Mammary epithelial cell (primary cell): ENCODE measurements around the gene PTPN11.

Experiments
- CTCF ChIP-seq, 2 donors: IDR thresholded peaks in 1 of 2; conservative IDR thresholded peaks in 1 of 2; 2 replicates each; pipeline ENCODE4 v1.5.1; 2011 to 2012; ENCODE audit warnings: inconsistent platforms in 2 of 2, low read length in 2 of 2, mild to moderate bottlenecking in 2 of 2, control low read depth in 1 of 2, low read depth in 1 of 2; ENCODE audit not compliant: insufficient read depth in 1 of 2; ENCODE audit errors: extremely low read depth in 1 of 2
- EZH2 ChIP-seq: IDR thresholded peaks from 2 replicates; pipeline ENCODE4 v1.6.1; 2012; ENCODE audit warnings: low read length, inconsistent platforms, borderline replicate concordance

GRCh38 chr12:112468046-112468445 lies 49.3 kb downstream of the PTPN11 start:
- no peak for TF ChIP-seq CTCF (conservative IDR thresholded peaks at IDR 0.05 in 1 of 2, IDR thresholded peaks at IDR 0.05 in 1 of 2; ENCODE audit: extremely low read depth in 1 of 2, insufficient read depth in 1 of 2, low read depth in 1 of 2, low read length in 2 of 2)
- no peak for TF ChIP-seq EZH2
